SU-DHL-6 (cell line): ENCODE data around the gene ATP2A1.

Experiments used
- EZH2phosphoT487 ChIP-seq: fragments of 200-600 bp; sonication (generic), shearing (Covaris generic); conservative IDR thresholded peaks from 2 replicates; pipeline ENCODE4 v1.6.1; 2018; ENCODE audit warnings: mild to moderate bottlenecking, antibody characterized with exemption, low read length, moderate library complexity, mixed read lengths
- TF ChIP-seq, protein P1 (sequence below): fragments of 200-600 bp; sonication (generic); IDR thresholded peaks from one replicate; pipeline ENCODE4 v1.5.1; 2017; ENCODE audit warnings: antibody characterized with exemption, mild to moderate bottlenecking, low read length, moderate library complexity; ENCODE audit not compliant: insufficient read depth, poor library complexity, severe bottlenecking

DNA sequence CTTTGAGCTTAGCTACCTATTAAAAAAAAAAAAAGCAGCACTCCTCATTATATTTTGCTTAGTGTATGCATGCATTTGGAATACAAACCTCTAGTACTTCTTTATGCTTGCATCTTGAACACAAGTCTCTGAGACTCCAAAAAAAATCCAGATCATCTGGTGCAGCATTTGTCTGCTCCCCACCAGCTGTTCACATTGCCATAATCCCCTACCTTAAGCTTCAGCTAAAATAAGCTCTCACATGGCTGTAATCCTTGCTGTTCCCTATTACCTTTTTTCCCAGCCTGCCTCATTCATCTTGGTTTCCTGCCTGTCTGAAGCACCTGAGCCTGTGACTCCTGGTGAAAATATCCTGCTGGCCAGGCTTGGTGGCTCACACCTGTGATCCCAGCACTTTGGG, 65.0 kb downstream of the ATP2A1 start:
- TF ChIP-seq, protein P1, sequence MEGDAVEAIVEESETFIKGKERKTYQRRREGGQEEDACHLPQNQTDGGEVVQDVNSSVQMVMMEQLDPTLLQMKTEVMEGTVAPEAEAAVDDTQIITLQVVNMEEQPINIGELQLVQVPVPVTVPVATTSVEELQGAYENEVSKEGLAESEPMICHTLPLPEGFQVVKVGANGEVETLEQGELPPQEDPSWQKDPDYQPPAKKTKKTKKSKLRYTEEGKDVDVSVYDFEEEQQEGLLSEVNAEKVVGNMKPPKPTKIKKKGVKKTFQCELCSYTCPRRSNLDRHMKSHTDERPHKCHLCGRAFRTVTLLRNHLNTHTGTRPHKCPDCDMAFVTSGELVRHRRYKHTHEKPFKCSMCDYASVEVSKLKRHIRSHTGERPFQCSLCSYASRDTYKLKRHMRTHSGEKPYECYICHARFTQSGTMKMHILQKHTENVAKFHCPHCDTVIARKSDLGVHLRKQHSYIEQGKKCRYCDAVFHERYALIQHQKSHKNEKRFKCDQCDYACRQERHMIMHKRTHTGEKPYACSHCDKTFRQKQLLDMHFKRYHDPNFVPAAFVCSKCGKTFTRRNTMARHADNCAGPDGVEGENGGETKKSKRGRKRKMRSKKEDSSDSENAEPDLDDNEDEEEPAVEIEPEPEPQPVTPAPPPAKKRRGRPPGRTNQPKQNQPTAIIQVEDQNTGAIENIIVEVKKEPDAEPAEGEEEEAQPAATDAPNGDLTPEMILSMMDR = no peak
- no peak for TF ChIP-seq EZH2phosphoT487
